GM18870 (cell line): ENCODE data around the gene ABRACL.

ENCODE experiments used
- ATAC-seq: cut with Tn5 transposase; IDR thresholded peaks from one replicate; pipeline ENCODE4 v1.9.1; 2021; ENCODE audit warnings: moderate library complexity; ENCODE audit not compliant: unreplicated experiment

The ABRACL gene

GRCh38 chr6:139051396-139052060, 23.0 kb downstream of the ABRACL start:
- no peak for ATAC-seq

GRCh38 chr6:139053382-139053781, 24.8 kb downstream of the ABRACL start:
- no peak for ATAC-seq

DNA sequence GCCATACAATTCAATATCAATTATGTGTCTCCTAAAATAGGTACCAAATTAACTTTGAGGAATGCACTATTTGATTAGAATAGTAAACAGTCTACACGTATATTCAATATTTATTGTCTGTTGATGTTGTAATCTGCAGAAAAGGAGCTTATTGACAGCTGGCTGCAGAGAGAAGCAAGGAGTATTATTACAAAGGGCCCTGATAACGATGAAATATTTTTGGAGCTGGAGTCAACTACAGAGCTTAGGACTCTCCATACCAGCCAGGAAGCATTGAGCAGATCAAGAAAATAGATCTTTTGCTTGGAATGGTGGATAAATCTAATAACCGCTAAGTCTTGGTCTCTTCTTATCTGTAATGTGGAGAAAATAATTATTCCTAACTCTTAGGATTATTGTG, 25.5 kb downstream of the ABRACL start:
- ATAC-seq = no peak

DNA sequence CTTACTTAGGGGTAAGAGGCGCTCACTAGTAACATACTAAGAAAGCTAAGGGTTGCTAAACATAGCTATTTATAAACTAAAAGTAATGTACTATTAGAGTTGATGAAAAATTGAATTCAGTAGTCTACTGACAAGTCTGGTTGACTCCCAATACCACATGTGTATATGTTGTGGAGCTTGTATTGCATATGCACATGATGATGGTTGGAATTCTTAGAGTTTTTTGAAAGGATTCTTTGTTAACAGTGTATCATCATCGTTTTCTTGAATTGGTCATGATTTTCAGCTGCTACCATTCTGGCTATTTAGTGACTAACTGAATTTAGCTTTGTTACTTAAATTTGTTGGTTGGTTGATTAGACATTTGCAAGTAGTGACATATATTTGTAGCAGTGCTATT, 27.2 kb downstream of the ABRACL start:
- no peak for ATAC-seq

DNA sequence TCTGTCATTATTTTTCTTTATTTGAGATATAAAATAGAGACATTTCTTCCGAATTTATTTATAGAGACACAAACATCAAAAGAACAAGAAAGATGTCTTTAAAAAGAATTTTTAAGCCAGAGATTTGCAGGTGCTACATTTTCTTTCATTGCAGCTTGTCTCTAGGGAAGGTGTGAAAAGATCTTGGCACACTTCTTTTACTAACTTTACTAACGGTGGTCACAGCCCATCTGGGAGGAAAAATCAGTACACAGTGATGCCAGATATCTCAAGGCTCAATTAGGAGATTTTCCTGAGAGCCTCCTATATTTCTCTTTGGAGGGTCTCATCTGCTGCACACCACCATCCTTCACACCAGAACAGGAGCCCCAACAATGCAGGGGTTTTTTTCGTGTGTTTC, 29.5 kb downstream of the ABRACL start:
- no peak for ATAC-seq

- no peak for ATAC-seq
These were observed 31.8 kb downstream of the ABRACL start for GRCh38 chr6:139060332-139060731.

- ATAC-seq = no peak
These were observed 34.5 kb downstream of the ABRACL start for GRCh38 chr6:139062932-139063646.

DNA sequence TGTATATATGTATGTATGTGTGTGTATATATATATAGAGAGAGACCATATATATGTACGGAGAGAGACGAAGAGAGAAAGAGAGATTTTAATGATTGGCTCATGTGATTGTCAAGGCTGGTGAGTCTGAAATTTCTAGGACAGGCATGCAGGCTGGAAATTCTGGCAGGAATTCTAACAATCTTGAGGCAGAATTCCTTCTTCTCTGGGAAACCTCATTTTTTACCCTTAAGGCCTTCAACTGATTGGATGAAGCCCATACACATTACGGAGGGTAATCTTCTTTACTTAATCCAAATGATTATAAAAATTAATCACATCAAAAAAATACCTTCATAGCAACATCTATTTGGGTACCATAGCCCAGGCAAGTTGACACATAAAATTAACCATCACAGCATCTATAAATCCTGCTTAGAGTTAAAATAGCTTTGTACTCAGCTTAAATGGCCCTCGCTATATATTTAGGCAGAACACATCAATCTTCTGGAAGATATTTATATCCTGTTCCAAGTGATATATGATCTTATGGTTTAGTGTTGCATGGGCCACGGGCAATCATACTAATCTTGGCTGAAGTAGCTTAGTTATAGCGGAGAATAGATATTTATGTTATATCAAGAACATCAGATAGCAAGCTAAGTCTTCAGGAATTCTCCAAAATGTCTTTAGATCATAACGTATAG, 36.6 kb downstream of the ABRACL start:
- ATAC-seq = no peak

GRCh38 chr6:139066080-139066479, 37.5 kb downstream of the ABRACL start:
- no peak for ATAC-seq

GRCh38 chr6:139068846-139069245, 40.3 kb downstream of the ABRACL start:
- no peak for ATAC-seq

DNA sequence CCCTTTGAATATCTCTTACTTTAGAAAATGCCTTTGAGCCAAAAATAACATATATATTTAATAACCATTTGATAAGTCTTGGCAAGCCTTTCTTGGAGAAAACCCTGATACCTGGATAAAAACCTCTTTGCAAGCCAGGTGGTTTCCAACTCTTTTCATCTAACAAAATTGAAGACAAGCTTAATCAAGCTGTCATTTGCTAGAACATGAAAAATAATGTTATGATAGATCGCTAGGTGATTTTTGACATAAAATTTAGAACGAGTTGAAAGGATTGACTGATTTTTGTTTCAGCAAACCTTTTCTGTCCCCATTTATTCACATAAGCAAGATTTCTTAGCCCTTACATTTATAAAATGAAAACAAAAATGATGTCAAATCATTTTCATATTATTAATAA, 44.6 kb downstream of the ABRACL start:
- ATAC-seq = no peak

- no peak for ATAC-seq
These were observed 50.5 kb downstream of the ABRACL start for GRCh38 chr6:139079018-139079417.

DNA sequence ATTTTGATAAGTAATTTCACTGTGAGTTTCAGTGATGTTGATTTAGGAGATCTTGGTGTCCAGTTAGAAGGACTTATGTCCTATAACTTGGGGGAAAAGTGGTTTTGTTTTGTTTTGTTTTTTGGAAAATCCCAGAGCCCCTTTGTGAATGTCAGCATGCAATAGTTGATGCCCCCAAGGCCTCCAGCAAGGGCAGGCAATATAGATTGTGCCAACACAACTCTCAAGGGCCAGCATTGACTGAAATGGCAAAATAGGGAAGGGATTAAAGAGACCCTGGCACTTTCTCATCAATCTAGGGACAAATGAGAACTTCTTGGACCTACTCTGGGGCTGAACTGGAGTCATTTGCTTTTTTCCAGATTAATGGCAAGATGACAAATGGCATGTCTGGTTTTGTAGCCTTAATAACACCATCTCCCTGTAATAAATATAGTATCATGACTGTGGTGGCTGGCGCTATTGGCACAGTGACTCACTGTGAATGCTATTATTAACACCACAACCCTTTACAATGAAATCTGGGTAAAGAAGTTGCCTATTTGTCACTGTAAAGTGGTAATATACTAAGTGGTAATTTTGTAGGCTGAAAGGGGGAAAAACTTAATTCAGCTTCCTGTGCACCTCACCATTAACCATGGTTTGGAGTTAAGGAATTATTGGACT, 51.8 kb downstream of the ABRACL start:
- ATAC-seq = no peak

GRCh38 chr6:139081471-139081870, 52.9 kb downstream of the ABRACL start:
- no peak for ATAC-seq

GRCh38 chr6:139082370-139082769, 53.8 kb downstream of the ABRACL start:
- ATAC-seq = no peak

DNA sequence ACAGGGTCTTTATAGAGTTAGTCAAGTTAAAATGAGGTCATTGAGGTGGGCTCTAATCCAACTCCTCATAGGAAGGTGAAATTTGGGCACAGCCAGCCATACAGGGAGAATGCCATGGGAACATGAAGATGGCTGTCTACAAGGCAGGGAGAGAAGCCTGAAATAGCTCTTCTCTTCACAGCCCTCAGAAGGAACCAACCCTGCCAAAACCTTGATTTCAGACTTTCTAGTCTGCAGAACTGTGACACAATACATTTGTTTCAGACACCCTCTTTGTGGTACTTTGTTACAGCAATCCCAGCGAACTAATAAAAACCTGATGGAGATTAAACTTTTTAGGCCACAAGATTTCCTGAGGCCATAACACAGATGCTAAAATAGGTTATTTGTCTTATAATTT, 63.3 kb downstream of the ABRACL start:
- ATAC-seq = no peak
